ENCODE measurements around the gene FERMT1.
"Not testable (repeated sequence)": the region's sequence is repeated elsewhere in the genome, so short reads cannot be mapped to it uniquely, and the experiment has no call there.

The FERMT1 gene

DNA sequence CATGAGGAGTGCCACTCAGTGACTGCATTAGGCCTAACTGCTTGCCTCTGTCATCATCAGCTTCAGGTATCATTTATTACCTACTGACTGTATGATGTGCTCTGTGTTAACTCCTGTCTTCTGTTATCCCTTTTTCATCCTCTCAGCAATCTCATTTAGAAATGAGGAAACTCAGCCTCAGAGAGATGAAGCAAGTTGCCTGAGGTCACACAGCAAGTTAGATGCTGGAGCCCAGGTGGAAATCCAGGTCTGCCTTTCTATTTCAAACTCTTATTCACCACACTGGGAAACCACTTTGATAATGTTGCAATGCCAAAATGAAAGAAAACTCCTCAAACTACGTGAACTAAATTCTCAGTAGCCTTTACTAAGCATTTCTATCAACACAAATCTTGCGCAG lies 1.3 kb downstream of the FERMT1 start:
- H3K4me3 ChIP-seq = peak overlapping the region in 4 of 7 experiments; percentile 40 to 59 (median 52)
- H3K27ac ChIP-seq = peak overlapping the region in 4 of 21 experiments; percentile 19 to 94 (median 75)

DNA sequence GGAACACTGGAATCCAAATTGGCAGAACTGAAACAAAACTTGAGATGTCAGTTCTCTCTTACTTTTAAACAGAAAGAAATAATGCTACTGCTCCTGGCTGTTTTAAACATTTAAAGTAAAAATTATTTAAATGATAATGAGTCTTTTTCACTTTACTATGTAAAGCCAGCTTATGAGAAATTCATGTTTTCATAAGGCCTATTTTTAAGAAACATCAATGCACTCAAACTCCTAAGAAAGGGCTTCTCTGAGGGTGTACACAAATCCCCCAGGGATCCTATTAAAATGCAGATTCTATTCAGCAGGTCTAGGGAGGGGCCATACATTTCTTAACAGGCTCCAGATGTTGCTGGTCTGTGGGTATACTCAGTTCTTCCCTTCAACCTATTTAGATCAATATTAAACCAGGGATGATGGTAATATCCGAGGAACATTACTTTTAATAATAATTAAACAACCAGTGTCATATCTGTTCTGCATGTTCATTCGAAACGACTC lies 2.3 kb downstream of the FERMT1 start:
- peak overlapping the region in 2 of 7 experiments; percentile 40 to 57 for H3K4me3 ChIP-seq
- H3K27ac ChIP-seq = peak overlapping the region in 1 of 21 experiments; percentile 19

DNA sequence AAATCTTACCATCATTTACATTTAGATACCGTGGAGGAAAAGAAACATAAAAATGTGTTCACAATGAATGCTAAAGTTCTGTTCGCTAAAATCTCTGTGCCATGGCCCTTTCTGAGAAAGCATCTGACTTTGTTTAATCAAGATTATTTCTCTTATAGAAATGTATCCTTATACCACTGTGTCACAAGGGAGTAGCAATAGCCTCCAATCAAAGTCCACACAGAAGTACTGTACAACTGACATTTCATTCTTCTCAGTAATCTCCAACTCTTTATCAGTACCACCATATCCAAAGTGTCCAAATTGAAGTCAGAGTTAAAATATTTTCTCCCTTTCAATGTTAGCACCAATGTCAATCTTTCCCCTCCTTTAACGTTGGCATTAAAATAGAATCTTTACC lies 6.1 kb downstream of the FERMT1 start:
- Histone ChIP-seq H3K27ac (no peak overlapping the region), H3K4me3 (no peak overlapping the region)

DNA sequence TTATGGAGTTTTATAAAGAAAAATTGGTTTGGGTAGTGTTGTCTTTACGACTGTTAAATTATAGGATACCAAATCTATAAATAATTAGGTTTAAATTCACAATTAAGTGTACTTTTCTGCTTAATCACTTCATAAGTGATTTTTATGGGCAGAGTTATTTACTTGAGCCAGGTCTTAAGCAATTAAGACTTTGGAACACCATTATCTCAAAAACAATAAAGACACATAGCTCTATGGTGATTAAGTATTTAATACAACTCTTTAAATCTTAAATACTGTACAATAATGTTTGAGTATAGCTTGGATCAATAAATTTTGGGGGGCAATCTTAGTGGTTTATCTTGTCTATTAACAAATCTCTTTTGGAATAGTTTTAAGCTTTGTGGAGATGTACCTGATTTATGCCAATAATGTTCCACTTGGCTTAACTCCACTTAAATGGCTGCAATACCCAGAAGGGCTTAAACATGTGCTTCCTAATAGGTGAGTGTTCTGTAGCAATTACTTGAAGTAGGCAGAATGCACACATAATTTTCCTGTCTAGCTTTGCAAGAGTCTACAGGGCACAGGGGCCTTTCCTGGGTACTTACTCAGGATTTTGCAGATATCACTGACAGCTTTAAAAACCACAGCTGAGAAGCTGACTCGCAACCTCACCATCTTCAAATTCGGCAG lies 7.5 kb downstream of the FERMT1 start:
- H3K4me3 ChIP-seq = no peak overlapping the region

DNA sequence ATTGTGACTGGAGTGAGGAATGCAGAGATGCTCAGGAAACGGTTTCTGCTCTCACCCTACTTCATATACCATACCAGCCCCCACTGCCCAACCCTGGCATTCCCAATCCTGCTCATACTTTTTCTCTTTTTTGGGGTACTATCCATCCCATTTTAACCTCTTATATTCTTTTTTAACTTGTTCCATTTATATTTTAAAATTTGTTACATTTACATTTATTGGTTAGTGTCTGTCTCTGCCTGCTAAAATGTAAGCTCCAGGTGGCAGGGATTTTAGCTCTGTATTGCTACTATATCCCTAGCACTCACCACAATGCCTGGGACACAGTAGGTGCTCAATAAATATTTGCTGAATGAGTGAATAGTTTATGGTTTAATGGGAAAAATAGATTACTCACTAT lies 8.1 kb downstream of the FERMT1 start:
- Histone ChIP-seq H3K4me3 (no peak overlapping the region), H3K27ac (no peak overlapping the region)

More for the DNA sequence above, 7.5 kb downstream of the FERMT1 start:
- H3K27ac ChIP-seq = no peak overlapping the region

DNA sequence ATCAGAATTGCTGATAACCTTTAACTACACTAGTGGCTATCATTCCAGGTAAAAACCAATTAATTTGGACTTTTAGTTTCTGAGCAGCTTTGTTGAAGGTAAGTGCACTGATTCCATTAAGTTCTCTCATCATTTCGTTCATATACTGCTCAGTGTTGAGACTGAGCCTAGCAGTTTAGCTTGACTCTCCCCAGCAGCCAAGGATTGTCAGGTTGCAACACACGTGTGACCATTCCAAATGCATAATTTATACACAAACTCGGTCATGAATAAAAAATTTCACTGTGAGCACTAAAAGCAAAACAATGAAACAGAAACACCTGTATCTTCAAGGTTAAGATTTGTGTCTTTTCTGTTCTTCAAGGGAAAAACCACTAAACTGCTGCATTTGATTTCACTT lies 8.9 kb downstream of the FERMT1 start:
- Histone ChIP-seq H3K4me3 (no peak overlapping the region), H3K27ac (no peak overlapping the region)

DNA sequence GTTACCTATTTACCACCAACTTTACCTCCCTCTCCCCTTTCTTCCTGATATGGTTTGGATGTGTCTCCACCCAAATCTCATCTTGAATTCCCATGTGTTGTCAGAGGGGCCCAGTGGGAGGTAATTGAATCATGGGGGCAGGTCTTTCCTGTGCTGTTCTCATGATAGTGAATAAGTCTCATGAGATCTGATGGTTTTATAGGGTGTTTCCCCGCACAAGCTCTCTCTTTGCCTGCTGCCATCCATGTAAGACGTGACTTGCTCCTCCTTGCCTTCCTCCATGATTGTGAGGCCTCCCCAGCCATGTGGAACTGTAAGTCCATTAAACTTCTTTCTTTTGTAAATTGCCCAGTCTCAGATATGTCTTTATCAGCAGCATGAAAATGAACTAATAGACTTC lies 9.9 kb downstream of the FERMT1 start:
- H3K4me3 ChIP-seq, H3K27ac ChIP-seq: not testable (repeated sequence)

DNA sequence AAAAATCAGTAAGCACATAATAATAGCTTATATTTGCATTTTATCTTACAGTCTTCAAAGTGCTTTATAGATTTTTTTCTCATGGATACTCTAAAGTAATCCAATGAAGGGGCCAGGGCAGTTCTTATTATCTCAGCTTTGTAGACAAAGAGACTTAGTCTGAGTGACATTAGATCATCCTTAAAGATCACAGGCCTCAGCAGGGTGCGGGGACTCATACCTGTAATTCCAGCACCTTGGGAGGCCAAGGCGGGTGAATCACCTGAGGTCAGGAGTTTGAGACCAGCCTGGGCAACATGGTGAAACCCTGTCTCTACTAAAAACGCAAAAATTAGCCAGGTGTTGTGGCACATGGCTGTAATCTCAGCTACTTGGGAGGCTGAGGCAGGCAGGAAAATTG lies 14.5 kb downstream of the FERMT1 start:
- Histone ChIP-seq H3K27ac (no peak overlapping the region), H3K4me3 (no peak overlapping the region)

DNA sequence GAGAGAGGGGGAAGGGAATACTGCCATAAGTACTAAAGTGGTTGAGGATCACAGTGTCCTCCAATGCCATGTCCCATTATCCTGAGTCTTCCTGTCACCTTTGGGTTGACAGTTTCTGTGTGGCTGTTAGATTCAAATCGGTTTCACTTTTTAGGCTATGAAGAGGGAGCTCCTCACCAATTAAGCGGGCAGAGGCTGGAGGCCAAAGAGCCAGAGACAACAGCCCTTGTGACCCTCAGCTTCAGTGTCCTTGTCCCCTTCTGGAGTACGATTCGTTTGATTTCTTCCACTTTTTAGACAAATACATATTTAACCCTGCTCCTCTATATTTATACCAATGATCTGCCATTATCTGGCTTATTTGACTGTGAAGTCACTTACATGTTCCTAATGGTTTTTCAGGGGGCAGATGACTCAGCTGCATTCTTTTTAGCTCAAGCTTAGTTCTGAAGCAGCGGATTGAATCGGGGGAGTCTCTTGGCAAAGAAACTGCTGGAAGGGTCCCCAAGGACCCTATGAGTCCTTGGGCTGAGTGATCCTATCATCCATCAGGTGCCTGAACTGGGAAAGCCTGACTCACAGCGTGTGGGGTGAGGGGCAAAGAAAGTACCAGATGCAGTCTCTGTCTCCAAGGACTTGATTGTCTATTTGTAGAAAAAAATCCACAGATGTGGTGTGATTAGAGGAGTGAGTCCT lies 18.2 kb downstream of the FERMT1 start:
- H3K27ac ChIP-seq = no peak overlapping the region
- no peak overlapping the region for H3K4me3 ChIP-seq

DNA sequence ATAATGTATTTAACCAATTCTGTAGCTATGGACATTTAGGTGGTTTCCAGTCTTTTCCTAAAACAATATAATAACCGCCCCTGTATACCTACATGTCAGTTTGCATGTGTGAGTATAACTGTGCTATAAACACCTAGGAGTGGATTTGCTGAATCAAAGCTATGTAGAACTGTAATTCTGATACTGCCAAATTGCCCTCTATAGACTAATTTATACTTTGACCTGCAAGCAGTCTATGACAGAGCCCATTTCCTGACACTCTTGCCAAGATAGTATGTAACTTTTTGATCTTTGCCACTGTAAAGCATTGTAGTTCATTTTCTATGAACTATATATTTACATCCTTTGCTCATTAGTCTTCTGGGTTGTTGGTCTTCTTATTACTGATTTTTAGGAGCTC lies 19.5 kb downstream of the FERMT1 start:
- Histone ChIP-seq H3K4me3 (no peak overlapping the region), H3K27ac (no peak overlapping the region)

DNA sequence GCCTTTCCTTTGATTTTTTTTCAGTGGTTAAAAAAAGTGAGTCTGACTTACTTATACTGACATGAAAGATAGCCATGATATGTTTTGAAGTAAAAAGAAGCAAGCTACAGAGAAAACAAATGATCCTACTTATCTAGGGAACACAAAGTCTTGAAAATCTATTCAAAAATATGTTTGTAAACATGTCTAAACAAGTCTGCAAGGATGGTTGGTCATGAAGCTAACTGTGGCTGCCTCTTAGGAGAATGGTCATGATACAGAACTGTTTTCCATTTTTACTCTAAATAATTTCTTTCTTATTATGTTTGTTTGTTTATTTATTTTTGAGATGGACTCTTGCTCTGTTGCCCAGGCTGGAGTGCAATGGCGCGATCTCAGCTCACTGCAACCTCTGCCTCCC lies 21.5 kb downstream of the FERMT1 start:
- H3K27ac ChIP-seq = no peak overlapping the region

DNA sequence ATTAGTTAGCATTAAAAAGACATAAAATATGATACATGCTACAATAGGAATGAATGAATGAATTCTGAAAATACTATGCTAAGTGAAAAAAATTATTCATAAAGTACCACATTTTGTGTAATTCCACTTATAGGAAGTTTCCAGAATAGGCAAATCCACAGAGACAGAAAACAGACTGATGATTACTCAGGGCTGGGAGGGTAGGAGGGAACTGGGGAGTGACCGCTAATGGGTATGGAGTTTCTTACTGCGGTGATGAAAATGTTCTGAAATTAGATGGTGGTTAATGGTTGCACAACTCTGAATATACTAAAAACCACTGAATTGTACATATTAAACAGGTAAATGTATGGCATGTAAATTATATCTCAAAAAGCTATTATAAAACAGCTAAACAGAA lies 22.6 kb downstream of the FERMT1 start:
- Histone ChIP-seq H3K27ac (no peak overlapping the region), H3K4me3 (no peak overlapping the region)

More for the DNA sequence above, 21.5 kb downstream of the FERMT1 start:
- H3K4me3 ChIP-seq = no peak overlapping the region

DNA sequence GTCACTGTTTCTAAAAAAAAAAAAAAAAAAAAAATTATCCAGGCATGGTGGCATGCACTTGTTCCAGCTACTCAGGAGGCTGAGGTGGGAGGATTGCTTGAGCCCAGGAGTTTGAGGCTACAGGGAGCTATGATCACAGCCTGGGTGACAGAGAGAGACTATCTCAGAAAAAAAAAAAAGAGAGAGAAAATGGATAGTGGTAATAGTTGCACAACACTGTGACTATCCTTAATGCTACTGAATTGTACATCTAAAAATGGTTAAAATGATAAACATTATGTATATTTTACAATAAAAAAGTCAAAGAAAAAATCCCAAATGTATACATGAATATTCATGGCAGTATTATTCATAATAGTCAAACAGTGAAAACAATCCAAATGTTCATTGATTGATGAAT lies 23.0 kb downstream of the FERMT1 start:
- Histone ChIP-seq H3K4me3 (no peak overlapping the region), H3K27ac (no peak overlapping the region)

DNA sequence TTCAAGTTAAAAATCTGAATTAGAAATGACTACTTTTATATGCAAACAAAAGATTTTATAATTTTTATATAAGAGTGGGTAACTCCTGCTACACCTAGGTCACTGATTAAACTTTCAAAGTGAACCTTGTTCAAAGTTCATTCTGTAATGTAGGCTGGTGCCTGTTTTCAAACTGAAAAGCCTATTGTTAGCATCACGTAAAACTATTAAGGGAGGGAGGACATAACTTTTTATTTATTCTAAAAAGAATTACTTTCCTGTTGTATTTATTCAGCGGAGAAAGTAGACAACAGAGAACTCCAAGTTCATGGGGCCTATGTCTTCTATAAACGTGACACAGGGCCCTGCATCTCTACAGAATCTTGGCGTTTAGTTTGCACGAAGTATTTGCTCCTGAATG lies 27.4 kb downstream of the FERMT1 start:
- H3K4me3 ChIP-seq = no peak overlapping the region

DNA sequence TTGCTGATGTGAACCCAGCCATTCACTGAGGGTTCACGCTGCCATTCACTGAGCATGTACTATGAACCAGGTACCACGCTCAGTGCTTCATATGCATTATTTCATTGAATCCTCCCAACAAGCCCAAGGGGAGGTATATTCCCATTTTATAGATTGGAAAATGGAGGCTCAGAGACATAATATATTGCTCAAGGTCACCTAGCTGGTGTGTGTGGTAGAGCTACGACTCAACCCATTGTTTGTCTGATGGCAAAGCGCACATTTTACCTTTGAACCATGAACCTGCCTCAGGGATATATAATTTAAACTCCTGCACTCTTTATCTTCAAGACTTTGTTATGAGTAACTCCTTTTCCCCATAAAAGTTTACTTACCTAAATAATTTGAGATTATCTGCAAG lies 28.3 kb downstream of the FERMT1 start:
- H3K4me3 ChIP-seq = no peak overlapping the region
- no peak overlapping the region for H3K27ac ChIP-seq

More for the DNA sequence above, 27.4 kb downstream of the FERMT1 start:
- no peak overlapping the region for H3K27ac ChIP-seq

DNA sequence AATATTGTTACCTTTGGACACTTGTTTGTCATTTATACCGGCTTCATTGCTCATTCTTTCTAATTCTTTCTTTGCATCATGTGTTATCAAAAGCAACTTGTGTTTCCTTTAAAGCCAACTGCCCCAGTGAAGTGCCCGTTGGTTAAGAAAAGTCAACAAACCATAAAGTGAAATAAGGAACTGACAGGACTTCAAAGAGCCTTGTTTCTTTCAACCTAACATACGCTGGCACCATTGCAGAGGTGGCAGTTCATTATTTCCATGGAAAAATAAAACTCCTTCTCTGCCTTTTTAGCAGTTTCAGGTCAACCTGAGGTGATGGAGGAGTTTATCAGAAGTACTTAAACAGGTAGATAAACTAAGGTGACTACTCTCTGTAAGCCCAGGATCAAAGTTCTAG lies 28.8 kb downstream of the FERMT1 start:
- H3K27ac ChIP-seq = no peak overlapping the region
- no peak overlapping the region for H3K4me3 ChIP-seq

DNA sequence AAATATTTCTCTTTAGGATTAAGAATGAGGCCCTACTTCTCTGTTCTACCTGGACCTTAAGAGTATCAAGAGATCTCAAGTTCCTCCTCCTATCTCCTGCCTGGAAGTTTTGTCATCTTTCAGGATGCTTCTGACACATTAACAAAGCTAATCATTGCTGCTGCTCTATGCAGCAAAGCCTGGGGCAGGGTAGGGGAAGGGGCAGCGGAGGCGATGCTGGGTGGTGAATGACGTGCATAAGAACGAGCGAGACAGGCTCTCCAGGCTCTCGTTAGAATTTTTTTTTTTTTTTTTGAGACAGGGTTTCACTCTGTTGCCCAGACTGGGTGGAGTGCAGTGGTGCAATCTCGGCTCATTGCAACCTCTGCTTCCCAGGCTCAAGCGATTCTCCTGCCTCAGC lies 31.2 kb downstream of the FERMT1 start:
- Histone ChIP-seq H3K4me3 (no peak overlapping the region), H3K27ac (no peak overlapping the region)

DNA sequence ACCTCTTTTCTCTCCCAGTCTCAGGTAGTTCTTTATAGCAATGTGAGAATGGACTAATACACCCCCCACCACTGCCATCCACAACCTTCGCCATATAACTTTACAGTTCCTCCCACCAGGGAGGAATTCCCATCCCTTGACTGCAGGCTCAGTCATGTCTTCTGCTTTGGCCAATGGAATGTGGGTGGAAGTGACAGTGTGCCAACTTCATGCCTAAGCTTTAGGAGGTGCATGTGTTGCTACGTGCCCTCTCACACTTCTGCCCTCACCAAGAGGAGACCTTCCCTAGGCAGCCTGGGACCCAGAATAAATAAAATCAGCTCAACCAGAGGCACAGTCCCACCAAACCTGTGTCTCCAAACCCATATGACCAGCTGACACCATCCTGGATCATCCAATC lies 36.0 kb downstream of the FERMT1 start:
- no peak overlapping the region for H3K27ac ChIP-seq
- H3K4me3 ChIP-seq = no peak overlapping the region

DNA sequence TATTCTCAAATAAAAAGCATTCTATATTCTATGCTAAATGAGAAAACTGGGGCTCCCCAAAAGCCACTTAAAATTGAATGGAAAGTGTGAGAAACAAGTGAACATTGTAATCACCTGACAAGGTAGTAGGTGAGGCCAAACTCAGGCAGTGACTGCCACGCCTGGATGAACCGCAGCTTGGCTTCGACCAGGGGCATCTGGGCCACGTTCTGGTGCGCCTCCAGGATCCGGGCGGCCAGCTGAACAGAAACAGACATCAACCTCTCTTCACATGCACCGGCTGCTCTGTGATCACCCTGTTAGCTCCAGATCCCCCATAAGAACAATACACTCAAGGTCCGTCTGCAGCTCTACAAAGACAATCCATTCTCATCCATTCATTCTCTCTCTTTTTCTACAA lies 38.9 kb downstream of the FERMT1 start:
- Histone ChIP-seq H3K27ac (no peak overlapping the region), H3K4me3 (no peak overlapping the region)

DNA sequence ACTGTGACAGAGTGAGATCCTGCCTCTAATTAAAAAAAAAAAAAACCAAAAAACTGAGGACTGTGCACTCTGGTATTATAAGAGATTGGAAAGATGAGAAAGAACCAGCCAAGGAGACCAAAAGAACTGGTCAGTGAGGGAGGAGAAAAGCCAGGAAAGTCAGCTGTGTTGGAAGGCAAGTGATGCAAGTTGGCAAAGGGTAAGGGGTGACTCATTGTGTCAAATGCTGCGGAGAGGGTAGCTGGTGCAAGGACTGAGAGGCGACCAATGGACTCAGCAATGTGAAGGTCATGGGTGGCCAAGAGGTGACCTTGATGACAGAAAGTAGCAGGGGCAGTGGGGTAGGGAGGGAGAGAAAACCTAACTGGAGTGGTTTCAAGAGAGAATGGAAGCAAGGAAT lies 41.6 kb downstream of the FERMT1 start:
- no peak overlapping the region for H3K4me3 ChIP-seq
- no peak overlapping the region for H3K27ac ChIP-seq

DNA sequence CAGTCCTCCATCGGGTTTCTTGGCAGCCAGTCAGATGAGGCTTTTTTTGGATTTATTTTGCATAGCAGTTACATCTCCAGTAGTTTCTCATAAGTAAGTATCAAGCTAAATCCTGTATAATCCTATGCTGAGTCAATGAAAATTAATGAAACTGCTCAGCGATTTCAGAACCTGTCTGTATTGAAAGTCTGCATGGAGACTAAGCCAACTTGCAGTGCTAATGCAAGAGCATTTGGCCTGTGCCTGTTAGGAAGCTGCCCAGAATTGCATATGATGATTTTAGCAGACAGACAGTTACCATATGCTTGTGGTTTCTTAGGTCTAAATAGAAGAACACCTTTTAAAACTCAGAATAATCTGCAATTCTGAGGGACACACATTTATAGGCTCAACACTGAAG lies 43.8 kb downstream of the FERMT1 start:
- Histone ChIP-seq H3K4me3 (no peak overlapping the region), H3K27ac (no peak overlapping the region)

Measured in skin epidermis (tissue), 12 donors.